HFF-Myc (cell line): ENCODE measurements around the gene SPOCK2.
A peak's percentile ranks its signal among the peaks of the same experiment; 100 is the strongest.
"Not testable (repeated sequence)": the region's sequence is repeated elsewhere in the genome, so short reads cannot be mapped to it uniquely, and the experiment has no call there.

Experiments
- DNase-seq: peaks from one replicate; pipeline ENCODE4 v3.0.0-alpha.2; 2011; ENCODE audit warnings: low read depth; ENCODE audit errors: extremely low read depth
- H3K4me3 ChIP-seq: replicated peaks from 2 replicates; pipeline ENCODE4 v1.5.1; 2011; ENCODE audit warnings: low read depth, mild to moderate bottlenecking, control low read depth, low read length
- TF ChIP-seq, protein P1 (sequence below): IDR thresholded peaks from 2 replicates; pipeline ENCODE4 v1.5.1; 2012; ENCODE audit warnings: mild to moderate bottlenecking, low read depth, low read length, control low read depth; ENCODE audit errors: missing control alignments

The SPOCK2 gene, protein sequence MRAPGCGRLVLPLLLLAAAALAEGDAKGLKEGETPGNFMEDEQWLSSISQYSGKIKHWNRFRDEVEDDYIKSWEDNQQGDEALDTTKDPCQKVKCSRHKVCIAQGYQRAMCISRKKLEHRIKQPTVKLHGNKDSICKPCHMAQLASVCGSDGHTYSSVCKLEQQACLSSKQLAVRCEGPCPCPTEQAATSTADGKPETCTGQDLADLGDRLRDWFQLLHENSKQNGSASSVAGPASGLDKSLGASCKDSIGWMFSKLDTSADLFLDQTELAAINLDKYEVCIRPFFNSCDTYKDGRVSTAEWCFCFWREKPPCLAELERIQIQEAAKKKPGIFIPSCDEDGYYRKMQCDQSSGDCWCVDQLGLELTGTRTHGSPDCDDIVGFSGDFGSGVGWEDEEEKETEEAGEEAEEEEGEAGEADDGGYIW

DNA sequence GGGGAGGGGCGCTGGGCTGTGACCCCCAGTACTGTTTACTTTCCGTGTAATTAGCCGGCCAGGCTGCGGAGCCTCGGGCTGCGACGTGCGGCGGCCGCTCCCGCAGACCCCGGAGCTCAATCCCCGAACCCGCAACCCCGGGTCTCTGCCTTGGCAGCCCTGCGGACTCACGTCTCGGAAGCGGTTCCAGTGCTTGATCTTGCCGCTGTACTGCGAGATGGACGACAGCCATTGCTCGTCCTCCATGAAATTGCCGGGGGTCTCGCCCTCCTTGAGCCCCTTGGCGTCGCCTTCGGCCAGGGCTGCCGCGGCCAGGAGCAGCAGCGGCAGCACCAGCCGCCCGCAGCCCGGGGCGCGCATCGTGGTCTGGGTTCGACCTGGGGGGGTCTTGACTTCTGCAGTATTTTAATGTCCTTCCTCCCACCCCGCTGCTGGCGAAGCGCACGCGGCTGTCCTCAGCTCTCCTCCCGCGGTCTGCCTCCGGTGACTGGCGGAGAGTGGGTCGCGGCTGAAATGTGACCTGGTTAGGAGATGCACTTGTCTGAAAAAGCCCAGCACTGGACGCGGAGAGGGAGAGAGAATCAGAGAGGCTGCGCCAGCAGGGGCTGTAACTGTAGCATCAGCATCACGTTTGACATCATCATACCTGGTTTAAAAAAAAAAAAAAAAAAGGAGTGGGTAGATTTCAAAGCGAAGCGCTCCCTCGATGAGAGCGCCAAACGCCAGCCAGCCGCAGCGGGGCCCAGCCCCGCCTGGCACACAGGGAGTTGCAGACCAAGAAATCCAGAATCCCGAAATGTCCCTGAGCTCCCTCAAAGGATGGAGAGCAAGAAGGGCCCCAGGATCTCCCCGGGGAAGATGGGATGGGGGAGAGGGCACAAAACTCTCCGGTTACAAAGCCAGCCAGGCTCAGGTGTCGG lies at the start of gene SPOCK2:
Gene SPOCK2 (minus strand): TSS at position 583 of the 920 bp plus-strand sequence. CDS start 223 bp downstream, at position 360.
- peak within 1 kb of the TSS; percentile 20; the same call in 1 of the 2 replicates for H3K4me3 ChIP-seq
- no peak for DNase-seq
- TF ChIP-seq, protein P1, sequence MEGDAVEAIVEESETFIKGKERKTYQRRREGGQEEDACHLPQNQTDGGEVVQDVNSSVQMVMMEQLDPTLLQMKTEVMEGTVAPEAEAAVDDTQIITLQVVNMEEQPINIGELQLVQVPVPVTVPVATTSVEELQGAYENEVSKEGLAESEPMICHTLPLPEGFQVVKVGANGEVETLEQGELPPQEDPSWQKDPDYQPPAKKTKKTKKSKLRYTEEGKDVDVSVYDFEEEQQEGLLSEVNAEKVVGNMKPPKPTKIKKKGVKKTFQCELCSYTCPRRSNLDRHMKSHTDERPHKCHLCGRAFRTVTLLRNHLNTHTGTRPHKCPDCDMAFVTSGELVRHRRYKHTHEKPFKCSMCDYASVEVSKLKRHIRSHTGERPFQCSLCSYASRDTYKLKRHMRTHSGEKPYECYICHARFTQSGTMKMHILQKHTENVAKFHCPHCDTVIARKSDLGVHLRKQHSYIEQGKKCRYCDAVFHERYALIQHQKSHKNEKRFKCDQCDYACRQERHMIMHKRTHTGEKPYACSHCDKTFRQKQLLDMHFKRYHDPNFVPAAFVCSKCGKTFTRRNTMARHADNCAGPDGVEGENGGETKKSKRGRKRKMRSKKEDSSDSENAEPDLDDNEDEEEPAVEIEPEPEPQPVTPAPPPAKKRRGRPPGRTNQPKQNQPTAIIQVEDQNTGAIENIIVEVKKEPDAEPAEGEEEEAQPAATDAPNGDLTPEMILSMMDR: no peak

DNA sequence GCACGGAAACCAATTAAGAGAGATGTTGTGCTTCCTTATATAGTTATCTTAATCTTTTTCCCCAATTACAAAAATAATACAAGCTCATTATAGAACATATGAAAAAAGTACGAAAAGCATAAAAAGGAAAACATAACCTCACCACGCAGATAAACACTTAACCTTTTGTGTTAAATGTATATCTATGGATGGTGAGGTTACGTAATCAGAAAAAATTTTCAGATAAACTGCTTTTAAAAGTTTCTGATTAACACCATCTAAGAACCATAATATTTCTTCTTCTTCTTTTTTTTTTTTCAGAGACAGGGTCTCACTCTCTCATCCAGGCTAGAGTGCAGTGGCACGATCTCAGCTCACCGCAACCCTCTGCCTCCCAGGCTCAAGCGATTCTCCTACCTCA lies 49.2 kb upstream of the SPOCK2 start:
- no peak for DNase-seq
- TF ChIP-seq, protein P1: no peak
- H3K4me3 ChIP-seq: no peak overlapping the region

DNA sequence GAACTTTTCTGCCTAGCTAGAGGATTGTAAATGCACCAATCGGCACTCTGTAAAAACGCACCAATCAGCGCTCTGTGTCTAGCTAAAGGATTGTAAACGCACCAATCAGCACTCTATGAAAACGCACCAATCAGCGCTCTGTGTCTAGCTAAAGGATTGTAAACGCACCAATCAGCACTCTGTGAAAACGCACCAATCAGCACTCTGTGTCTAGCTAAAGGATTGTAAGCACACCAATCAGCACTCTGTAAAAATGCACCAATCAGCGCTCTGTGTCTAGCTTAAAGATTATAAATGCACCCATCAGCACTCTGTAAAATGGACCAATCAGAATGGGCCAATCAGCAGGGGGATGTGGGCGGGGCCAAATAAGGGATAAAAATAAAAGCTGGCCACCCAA lies 47.9 kb upstream of the SPOCK2 start:
- not testable (repeated sequence) for DNase-seq, H3K4me3 ChIP-seq

DNA sequence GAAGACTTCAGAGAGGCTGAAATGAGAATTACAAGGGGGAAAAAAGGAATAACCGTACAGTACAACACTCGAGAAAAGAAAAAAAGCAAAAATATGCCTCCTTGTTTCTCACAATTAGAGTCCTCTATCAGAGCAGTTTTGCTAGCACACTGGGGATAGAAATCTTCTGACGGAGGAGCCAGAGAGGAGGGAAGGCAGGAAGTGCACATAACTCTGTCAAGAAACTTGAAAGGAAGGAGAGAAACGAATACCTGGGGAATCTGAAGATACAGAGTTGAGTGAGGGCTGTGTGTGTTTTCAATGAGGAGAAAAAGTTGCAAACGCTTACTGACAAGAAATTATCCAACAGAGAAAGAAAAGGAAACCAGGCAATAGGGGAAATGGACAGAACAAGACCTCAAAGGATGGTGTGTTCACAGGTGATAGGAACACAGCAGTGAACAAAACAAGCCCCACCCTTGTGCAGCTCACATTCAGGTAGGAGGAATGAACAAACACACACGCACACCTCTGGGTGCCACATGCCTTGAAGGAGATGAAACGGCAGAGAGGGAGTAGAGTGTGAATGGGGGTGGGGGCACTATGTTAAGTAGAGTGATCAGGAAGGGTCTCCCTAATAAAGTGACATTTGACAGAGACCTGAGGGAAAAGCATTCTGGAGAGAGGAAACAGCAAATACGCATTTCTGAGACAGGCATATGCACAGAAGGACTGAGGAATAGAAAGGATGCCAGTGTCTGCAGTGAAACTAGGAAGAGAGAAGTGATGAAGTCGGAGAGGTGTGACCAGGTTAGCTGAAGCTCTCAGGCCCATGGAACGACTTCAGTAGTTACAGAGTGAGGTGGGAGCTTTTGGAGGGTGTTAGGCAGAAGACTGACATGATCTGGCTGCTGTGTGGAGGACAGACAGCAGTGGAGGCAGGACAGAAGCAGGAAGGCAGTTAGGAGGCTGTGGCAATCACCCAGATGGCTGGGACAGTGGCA lies 46.7 kb upstream of the SPOCK2 start:
- H3K4me3 ChIP-seq: no peak overlapping the region
- TF ChIP-seq, protein P1: no peak

DNA sequence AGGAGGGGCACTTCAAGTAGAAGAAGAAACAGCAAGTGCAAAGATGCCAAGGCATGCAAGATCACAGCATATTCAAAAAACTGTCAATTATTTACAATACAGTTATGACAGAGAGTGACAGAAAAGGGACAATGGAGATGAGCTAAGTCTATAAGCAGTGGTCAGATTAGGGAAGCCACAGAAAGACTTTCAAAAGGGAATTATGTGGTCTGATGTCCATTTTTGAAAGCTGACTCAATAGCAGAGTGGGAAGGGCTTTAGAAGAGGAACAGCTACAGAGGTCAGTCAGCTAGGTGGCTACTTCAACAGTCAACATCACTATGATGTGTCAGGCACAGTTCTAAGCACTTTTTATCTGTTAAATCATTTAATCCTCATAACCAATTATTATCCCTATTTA lies 45.2 kb upstream of the SPOCK2 start:
- no peak for DNase-seq
- TF ChIP-seq, protein P1: no peak

More for the DNA sequence above, 46.7 kb upstream of the SPOCK2 start:
- no peak for DNase-seq

DNA sequence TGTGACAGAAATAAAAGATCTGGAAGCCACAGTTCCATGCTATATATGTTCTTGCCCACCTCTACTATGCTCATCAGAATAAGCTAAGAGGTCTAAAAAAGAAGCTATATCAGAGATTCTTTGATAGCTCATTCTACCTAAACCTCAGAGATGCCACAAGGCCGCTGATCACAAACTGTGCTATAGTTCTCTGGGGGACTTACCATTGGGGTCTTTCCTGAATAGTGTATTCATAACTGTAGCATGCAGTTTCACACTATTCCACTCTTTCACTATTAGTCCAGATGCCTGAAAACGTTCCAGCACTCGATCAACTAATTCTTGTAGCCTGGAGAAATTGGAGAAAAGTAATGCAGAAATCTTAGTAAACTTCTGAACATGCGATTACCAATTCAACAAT lies 44.5 kb upstream of the SPOCK2 start:
- TF ChIP-seq, protein P1: no peak
- DNase-seq: no peak
- no peak overlapping the region for H3K4me3 ChIP-seq

More for the DNA sequence above, 45.2 kb upstream of the SPOCK2 start:
- no peak overlapping the region for H3K4me3 ChIP-seq
